B cell (primary cell): ENCODE results near the gene CXorf49. TPM values are rescaled to one million over a fixed set of nuclear protein-coding genes. Genes with fewer than 3 reads are reported as not detected.
A peak's percentile ranks its signal among the peaks of the same experiment; 100 is the strongest.
"Not testable (repeated sequence)": the region's sequence is repeated elsewhere in the genome, so short reads cannot be mapped to it uniquely, and the experiment has no call there.

ENCODE experiments used
- ATAC-seq: fragments of 200-7000 bp; cut with Tn5 transposase; one replicate; pipeline ENCODE4 v1.10.0; 2021; ENCODE audit warnings: low read depth, mild to moderate bottlenecking, moderate number of reproducible peaks, moderate library complexity
- CTCF ChIA-PET: fragments of 350-600 bp; sonication (Branson Sonifier 250); formaldehyde crosslinking; loops from one replicate; lab custom pipeline; 2021; ENCODE audit warnings: antibody characterized with exemption, inconsistent platforms; lab: Charles Lee
- POLR2A ChIA-PET: fragments of 350-600 bp; sonication (Branson Sonifier 250); formaldehyde crosslinking; loops from one replicate; lab custom pipeline; 2021; ENCODE audit warnings: antibody characterized with exemption; lab: Charles Lee
- DNase-seq: peaks from one replicate; pipeline ENCODE4 v3.0.0; 2013
- H2AFZ ChIP-seq: 2 replicates; pipeline ENCODE4 v1.6.1; 2012; ENCODE audit warnings: mild to moderate bottlenecking, low read depth, low read length; ENCODE audit not compliant: insufficient read depth, poor library complexity, severe bottlenecking
- H3K27ac ChIP-seq, 2 donors: 1 replicate in 1 of 2; 2 replicates in 1 of 2; pipeline ENCODE4 v1.5.1; 2012 to 2013; ENCODE audit warnings: low read length in 2 of 2, mild to moderate bottlenecking in 2 of 2, moderate library complexity in 1 of 2
- H3K27me3 ChIP-seq, 4 experiments: fragments of 200-600 bp in 1 of 4; sonication (generic) in 1 of 4; replicated peaks in 1 of 4; 1 replicate in 2 of 4; 2 replicates in 2 of 4; pipeline versions ENCODE4 v1.6.1 to v1.7.0; 2013 to 2016; ENCODE audit warnings: low read length in 3 of 4, mild to moderate bottlenecking in 2 of 4, mixed read lengths in 1 of 4, moderate library complexity in 1 of 4; ENCODE audit not compliant: insufficient read depth in 4 of 4, control insufficient read depth in 3 of 4; ENCODE audit errors: control extremely low read depth in 1 of 4
- H3K36me3 ChIP-seq, 2 experiments: replicated peaks in 1 of 2; 1 replicate in 1 of 2; 2 replicates in 1 of 2; pipeline versions ENCODE4 v1.6.1 to v1.7.1; 2013; ENCODE audit warnings: low read length in 1 of 2; ENCODE audit not compliant: insufficient read depth in 2 of 2, control insufficient read depth in 1 of 2; ENCODE audit errors: control extremely low read depth in 1 of 2, extremely low read depth in 1 of 2
- H3K4me1 ChIP-seq, 2 donors: fragments of 200-600 bp in 1 of 2; sonication (generic) in 1 of 2; 1 replicate in 1 of 2; 2 replicates in 1 of 2; pipeline versions ENCODE4 v1.5.1 to v1.6.1; 2013 to 2017; ENCODE audit warnings: low read length in 2 of 2; ENCODE audit not compliant: control insufficient read depth in 2 of 2, insufficient read depth in 2 of 2
- H3K4me2 ChIP-seq: replicated peaks from 2 replicates; pipeline ENCODE3; 2012; ENCODE audit warnings: mild to moderate bottlenecking, low read depth, low read length; ENCODE audit not compliant: poor library complexity, severe bottlenecking
- H3K4me3 ChIP-seq, 5 experiments: fragments of 200-600 bp in 1 of 5; sonication (generic) in 1 of 5; 1 replicate in 3 of 5; 2 replicates in 2 of 5; pipeline versions ENCODE4 v1.5.1 to v1.7.0; 2011 to 2016; ENCODE audit warnings: low read length in 4 of 5, mild to moderate bottlenecking in 4 of 5, low read depth in 2 of 5, control low read depth in 1 of 5, moderate library complexity in 1 of 5; ENCODE audit not compliant: insufficient read depth in 1 of 5; ENCODE audit errors: control extremely low read depth in 1 of 5, extremely low read depth in 1 of 5
- H3K79me2 ChIP-seq: fragments of 200-600 bp; sonication (generic); one replicate; pipeline ENCODE4 v1.6.0; 2016; ENCODE audit warnings: low read length; ENCODE audit not compliant: control insufficient read depth, insufficient read depth
- H3K9ac ChIP-seq: fragments of 200-600 bp; sonication (generic); 2 replicates; pipeline ENCODE4 v1.6.1; 2017; ENCODE audit warnings: mild to moderate bottlenecking, low read length, moderate library complexity
- H3K9me3 ChIP-seq, 3 donors: one replicate each; pipeline versions ENCODE4 v1.6.1 to v1.7.1; 2013; ENCODE audit warnings: low read length in 2 of 3; ENCODE audit not compliant: control insufficient read depth in 2 of 3, insufficient read depth in 1 of 3; ENCODE audit errors: control extremely low read depth in 1 of 3
- H4K20me1 ChIP-seq: 2 replicates; pipeline ENCODE4 v1.6.0; 2012; ENCODE audit warnings: mild to moderate bottlenecking, low read length; ENCODE audit not compliant: insufficient read depth, control insufficient read depth, poor library complexity, severe bottlenecking
- H3K27ac Mint-ChIP-seq: one replicate; pipeline ENCODE4 v1.8.0; 2021; ENCODE audit warnings: mixed read lengths
- H3K27me3 Mint-ChIP-seq: one replicate; pipeline ENCODE4 v1.8.0; 2021; ENCODE audit warnings: mixed read lengths
- H3K4me1 Mint-ChIP-seq: one replicate; pipeline ENCODE4 v1.8.0; 2021; ENCODE audit warnings: mixed read lengths
- H3K4me3 Mint-ChIP-seq: one replicate; pipeline ENCODE4 v1.8.0; 2021; ENCODE audit warnings: mixed read lengths
- H3K9me3 Mint-ChIP-seq: one replicate; pipeline ENCODE4 v1.8.0; 2022; ENCODE audit warnings: mixed read lengths; ENCODE audit not compliant: insufficient read depth
- WGBS: methylation state at CpG from one replicate; pipeline ENCODE4 v1.1.5; 2013; ENCODE audit warnings: missing lambda C conversion rate; ENCODE audit not compliant: insufficient coverage; 5-methylcytosine and 5-hydroxymethylcytosine counted together
- intact Hi-C: fragments of 100-400 bp; cut with micrococcal nuclease; formaldehyde crosslinking; loops from one replicate; pipeline ENCODE4 v1.10.0; 2022
- polyA plus RNA-seq: library from polyadenylated mRNA; depleted of rRNA; stranded (reverse); fragments of >200 nt; gene quantifications from 2 replicates; pipeline ENCODE4 v1.2.3, GENCODE V29; 2012
- total RNA-seq, 2 donors: library from RNA; stranded (reverse); fragments of 120-200 nt in 1 of 2; gene quantifications; 1 replicate in 1 of 2; 2 replicates in 1 of 2; pipeline versions ENCODE4 v1.2.3 to v1.2.4, GENCODE V29; 2013 to 2022

Gene CXorf49
- total and polyA plus RNA-seq, 2 donors (not counting 1 experiment from before 2014, with no cell fraction given), result not detected

DNA sequence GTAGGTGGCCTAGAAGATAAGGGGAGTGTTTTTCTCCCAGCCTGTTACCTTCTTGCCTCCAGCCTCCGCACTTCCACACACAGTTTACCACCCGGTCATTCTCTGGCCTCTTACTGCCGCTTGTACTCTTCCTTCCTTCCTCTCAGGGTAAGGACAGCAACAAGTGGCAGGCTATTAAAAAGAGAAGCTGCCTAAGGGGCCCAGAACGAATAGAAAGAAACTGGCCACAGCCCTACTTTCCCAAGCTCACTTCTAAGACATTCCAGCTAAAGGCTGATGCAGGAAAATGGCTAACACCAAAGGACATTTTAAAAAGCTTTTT, 19.1 kb downstream of the CXorf49 start:
- H3K4me2 ChIP-seq, H3K4me3 ChIP-seq, H3K36me3 ChIP-seq, H3K27ac Mint-ChIP-seq, H4K20me1 ChIP-seq, intact Hi-C loops, H2AFZ ChIP-seq, H3K27me3 Mint-ChIP-seq, ATAC-seq, H3K9me3 Mint-ChIP-seq, H3K27me3 ChIP-seq, H3K9ac ChIP-seq, H3K27ac ChIP-seq, H3K9me3 ChIP-seq, H3K79me2 ChIP-seq, CTCF ChIA-PET, H3K4me3 Mint-ChIP-seq, POLR2A ChIA-PET, H3K4me1 ChIP-seq, H3K4me1 Mint-ChIP-seq, DNase-seq: not testable (repeated sequence)
- no CpG with 5 or more reads among the region's 4 CpGs for WGBS

DNA sequence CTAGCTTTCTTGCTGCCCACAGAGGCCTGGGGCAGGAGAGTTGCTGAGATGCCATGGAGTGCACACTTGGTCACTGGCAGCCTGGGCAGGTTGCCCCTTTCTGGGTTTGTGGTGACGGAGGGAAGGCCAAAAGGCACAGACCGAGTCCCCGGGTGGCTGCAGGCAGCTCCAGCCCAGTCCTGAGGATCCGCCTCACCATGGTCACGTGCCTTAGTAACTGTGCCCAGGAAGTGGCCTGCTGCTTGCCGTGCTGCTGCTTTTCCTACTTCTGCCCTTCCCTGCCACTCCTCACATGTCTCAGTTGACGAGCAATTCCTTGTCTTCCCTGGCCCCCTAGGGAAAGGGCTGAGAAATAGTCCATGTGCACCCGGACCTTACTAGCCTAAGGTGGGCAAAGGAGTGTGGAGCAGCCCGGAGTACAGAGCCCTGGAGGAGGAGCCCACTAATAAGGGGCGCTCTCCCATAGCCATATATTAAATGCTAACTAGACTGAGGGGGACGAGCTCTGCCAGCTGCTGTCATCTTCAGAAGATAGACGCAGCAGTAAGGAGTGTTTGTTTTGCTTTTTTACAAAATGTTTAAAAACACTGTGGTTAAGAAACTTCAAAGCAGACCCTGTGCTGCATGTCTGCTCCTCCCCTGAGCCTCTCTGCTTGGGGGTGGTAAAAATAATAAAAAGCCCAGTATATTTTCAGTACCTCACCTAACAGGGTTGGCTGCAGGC, 19.6 kb downstream of the CXorf49 start:
- H2AFZ ChIP-seq, H3K27ac Mint-ChIP-seq, DNase-seq, H3K79me2 ChIP-seq, H3K27me3 Mint-ChIP-seq, H3K4me3 ChIP-seq, H3K4me2 ChIP-seq, ATAC-seq, H3K9me3 Mint-ChIP-seq, H4K20me1 ChIP-seq, H3K27me3 ChIP-seq, H3K4me1 Mint-ChIP-seq, POLR2A ChIA-PET, H3K36me3 ChIP-seq, H3K9ac ChIP-seq, H3K4me1 ChIP-seq, CTCF ChIA-PET, H3K4me3 Mint-ChIP-seq, H3K9me3 ChIP-seq, H3K27ac ChIP-seq, intact Hi-C loops: not testable (repeated sequence)
- WGBS, result no CpG with 5 or more reads among the region's 12 CpGs

DNA sequence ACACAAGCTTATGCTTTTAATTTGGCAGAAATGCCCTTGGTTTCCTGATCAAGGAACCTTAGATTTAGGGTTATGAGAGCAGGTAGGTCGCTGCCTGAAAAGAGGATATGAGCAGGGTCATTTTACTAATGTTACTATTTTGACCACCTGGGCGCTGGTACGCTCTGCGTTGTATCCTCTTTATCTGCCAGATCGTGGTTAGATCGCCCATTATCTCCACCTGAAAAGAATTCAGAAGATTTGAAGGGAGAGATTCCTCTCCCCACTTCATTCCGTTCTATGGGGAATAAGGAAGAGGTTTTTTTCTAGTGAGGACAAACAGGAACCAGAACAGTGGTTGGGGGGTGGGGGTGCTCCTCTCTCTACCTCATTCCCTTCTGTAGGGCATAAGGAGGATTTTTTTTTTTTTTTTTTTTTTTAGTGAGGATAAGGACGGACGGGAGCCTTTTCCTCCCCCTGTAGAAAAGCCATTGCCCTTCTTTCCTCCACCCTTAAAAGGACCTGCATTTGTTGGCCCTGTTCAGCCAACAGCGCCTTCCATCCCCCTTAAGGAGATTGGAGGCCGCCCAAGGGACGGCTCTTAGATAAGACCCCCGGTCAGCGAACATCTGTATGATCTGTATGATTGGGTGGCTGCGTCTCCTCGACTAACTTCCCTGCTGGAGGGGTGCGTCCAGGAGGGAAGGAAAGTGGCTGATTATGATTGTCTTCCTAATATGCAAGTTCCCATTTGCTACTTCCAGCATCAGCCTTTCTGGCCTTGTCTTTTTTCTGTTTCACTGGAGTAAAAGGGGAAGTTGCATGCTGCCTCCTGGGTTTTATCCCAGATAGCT, 20.4 kb downstream of the CXorf49 start:
- peak; percentile 21 for ATAC-seq
- POLR2A ChIA-PET, result not testable (repeated sequence)

More for the DNA sequence above, 20.4 kb downstream of the CXorf49 start:
- H3K4me2 ChIP-seq, H2AFZ ChIP-seq, DNase-seq, H3K27ac Mint-ChIP-seq, H3K4me3 ChIP-seq, H3K27me3 ChIP-seq, H3K27me3 Mint-ChIP-seq, H3K9me3 ChIP-seq, CTCF ChIA-PET, H3K36me3 ChIP-seq, H3K4me1 ChIP-seq, H4K20me1 ChIP-seq, intact Hi-C loops, H3K4me3 Mint-ChIP-seq, H3K79me2 ChIP-seq, H3K9ac ChIP-seq, H3K4me1 Mint-ChIP-seq, H3K9me3 Mint-ChIP-seq, H3K27ac ChIP-seq: not testable (repeated sequence)
- WGBS, result no CpG with 5 or more reads among the region's 17 CpGs
